IPS-15b (cell line): Measurements from ENCODE around the gene MYLK4.

ENCODE experiments used
- H3K27me3 ChIP-seq: one replicate; pipeline ENCODE4 v1.6.1; 2013; ENCODE audit warnings: low read length; ENCODE audit not compliant: control insufficient read depth, insufficient read depth
- H3K36me3 ChIP-seq: one replicate; pipeline ENCODE4 v1.6.1; 2013; ENCODE audit warnings: low read length; ENCODE audit not compliant: control insufficient read depth, insufficient read depth
- H3K4me1 ChIP-seq: one replicate; pipeline ENCODE4 v1.6.1; 2013; ENCODE audit warnings: mild to moderate bottlenecking, low read length; ENCODE audit not compliant: control insufficient read depth, insufficient read depth
- H3K4me3 ChIP-seq: one replicate; pipeline ENCODE4 v1.5.1; 2013; ENCODE audit warnings: low read depth, low read length
- H3K9ac ChIP-seq: one replicate; pipeline ENCODE4 v1.6.1; 2013; ENCODE audit warnings: low read depth, mild to moderate bottlenecking, low read length
- H3K9me3 ChIP-seq: one replicate; pipeline ENCODE4 v1.6.1; 2013; ENCODE audit warnings: mild to moderate bottlenecking, low read length; ENCODE audit not compliant: control insufficient read depth, insufficient read depth

Gene MYLK4

GRCh38 chr6:2677080-2677593 is 73.6 kb downstream of the MYLK4 start:
- Histone ChIP-seq H3K4me1 (no peaks in the 10 kb centered on the region), H3K9me3 (no peaks in the 10 kb centered on the region), H3K4me3 (no peak overlapping the region), H3K27me3 (no peaks in the 10 kb centered on the region), H3K9ac (no peak overlapping the region), H3K36me3 (no peaks in the 10 kb centered on the region)

- H3K36me3 ChIP-seq, result no peaks in the 10 kb centered on the region
- no peak overlapping the region for H3K4me3 ChIP-seq
- H3K9me3 ChIP-seq, result no peaks in the 10 kb centered on the region
- H3K27me3 ChIP-seq, result no peaks in the 10 kb centered on the region
- no peaks in the 10 kb centered on the region for H3K4me1 ChIP-seq
- H3K9ac ChIP-seq, result no peak overlapping the region
Measured at GRCh38 chr6:2676048-2676447, 74.7 kb downstream of the MYLK4 start.

- H3K9ac ChIP-seq, result no peak overlapping the region
- H3K27me3 ChIP-seq, result no peaks in the 10 kb centered on the region
- H3K4me3 ChIP-seq, result no peak overlapping the region
- H3K4me1 ChIP-seq, result no peaks in the 10 kb centered on the region
- H3K9me3 ChIP-seq, result no peaks in the 10 kb centered on the region
- H3K36me3 ChIP-seq, result no peaks in the 10 kb centered on the region
Measured at GRCh38 chr6:2674857-2675256, 75.9 kb downstream of the MYLK4 start.

GRCh38 chr6:2669067-2669700 is 81.5 kb downstream of the MYLK4 start:
- H3K9me3 ChIP-seq, result no peaks in the 10 kb centered on the region

DNA sequence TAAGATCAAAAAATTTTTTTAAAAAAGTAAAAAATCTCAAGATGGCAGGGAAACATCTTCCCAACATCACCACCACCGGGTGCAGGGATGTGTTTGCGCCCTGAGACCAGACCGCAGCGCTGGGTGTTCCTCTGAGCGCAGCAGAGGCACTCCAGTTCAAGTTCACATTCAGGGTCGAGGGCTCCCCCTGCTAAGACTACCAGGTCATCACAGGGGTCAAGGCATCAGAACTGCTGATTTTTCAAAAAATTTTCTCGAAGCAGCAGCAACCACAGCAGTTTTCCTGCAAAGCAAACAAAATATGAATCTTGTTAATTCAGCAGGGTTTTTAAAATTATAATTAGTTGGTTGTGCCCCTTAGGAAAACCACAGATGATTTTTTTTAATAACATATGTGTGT is 83.1 kb downstream of the MYLK4 start:
- H3K36me3 ChIP-seq, result peaks cover 2% of the 10 kb centered on the region
- H3K9me3 ChIP-seq, result no peaks in the 10 kb centered on the region
- no peak overlapping the region for H3K9ac ChIP-seq
- no peak overlapping the region for H3K4me3 ChIP-seq
- no peaks in the 10 kb centered on the region for H3K27me3 ChIP-seq
- H3K4me1 ChIP-seq, result peaks cover 5% of the 10 kb centered on the region

More at GRCh38 chr6:2669067-2669700, 81.5 kb downstream of the MYLK4 start:
- Histone ChIP-seq H3K36me3 (peaks cover 2% of the 10 kb centered on the region), H3K4me1 (peaks cover 5% of the 10 kb centered on the region), H3K4me3 (no peak overlapping the region), H3K9ac (no peak overlapping the region), H3K27me3 (no peaks in the 10 kb centered on the region)

DNA sequence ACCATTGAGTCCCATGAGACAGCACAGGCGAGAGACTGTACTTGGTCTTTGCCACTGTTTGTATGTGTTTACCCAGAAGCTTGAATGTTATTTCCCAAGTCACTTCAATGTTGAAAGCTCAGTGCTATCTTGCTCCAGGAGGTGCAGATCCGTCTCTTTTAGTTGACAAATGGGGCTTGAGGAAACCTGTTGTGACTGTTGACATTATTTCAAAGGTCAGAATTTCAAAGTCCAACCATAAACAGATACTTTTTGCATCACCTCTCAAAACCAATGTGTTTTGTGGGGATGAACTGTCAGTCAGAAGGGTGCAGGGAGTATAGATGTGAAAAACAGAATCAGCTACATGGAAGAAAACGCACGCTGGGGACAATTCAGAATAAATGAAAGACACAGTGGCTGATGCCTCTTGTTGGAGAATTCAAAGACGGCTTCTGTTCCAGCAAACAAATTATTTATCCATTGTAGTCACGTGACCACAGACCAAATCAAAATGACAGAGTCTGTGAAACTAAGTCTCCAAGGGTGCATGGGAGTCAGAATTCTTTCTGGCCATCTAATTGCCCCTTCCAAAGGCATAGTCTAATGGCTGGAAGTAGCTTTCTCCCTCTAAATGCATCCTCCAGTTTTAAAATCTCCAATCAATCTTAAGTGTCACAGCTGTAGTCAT is 83.7 kb downstream of the MYLK4 start:
- Histone ChIP-seq H3K4me3 (no peak overlapping the region), H3K9ac (no peak overlapping the region), H3K9me3 (no peaks in the 10 kb centered on the region), H3K27me3 (no peaks in the 10 kb centered on the region), H3K4me1 (peaks cover 5% of the 10 kb centered on the region), H3K36me3 (peaks cover 2% of the 10 kb centered on the region)

DNA sequence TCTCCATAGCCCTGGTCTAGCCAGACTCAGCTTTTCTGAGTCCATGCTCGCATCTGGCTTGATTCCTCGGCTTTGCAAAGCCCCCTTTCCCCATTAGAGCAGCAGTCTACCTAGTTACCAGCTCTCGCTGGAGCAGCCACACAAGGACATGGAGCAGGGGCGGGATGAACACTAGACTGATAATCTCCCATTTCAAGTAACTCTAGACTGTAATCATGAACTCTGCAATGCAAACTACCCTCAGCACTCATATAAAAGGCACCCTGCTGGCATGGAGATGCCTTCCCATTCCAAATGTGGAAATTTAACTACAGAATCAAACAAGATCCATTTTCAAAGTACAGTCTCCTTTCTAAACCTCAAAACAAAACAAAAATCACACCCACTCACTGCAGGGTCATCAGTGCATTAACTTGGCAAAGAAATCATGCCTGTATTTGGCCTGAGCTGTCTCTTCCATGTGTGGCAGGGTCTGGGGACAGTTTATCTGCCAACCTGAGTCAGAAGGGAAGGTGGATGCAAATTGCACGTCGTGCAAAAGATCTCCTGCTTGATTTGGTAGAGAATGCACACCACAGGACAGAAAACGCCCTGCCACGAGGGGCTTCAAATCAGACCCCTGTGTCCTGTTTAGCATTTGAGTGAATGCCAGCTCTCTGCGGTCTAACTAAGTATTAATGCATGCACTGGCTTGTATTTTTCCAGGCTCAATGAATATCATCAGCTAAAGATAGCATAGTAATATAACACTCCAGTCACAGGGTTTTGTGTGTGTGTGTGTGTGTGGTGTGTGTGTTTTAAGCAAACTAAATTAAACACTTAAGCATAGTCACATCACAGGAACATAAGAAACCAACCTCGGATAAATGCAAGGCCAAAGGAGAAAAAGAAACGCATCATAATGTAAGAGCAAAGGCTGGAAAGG is 85.3 kb downstream of the MYLK4 start:
- Histone ChIP-seq H3K9me3 (no peaks in the 10 kb centered on the region), H3K27me3 (no peaks in the 10 kb centered on the region), H3K4me3 (no peak overlapping the region), H3K36me3 (peaks cover 2% of the 10 kb centered on the region), H3K4me1 (peaks cover 5% of the 10 kb centered on the region), H3K9ac (no peak overlapping the region)

DNA sequence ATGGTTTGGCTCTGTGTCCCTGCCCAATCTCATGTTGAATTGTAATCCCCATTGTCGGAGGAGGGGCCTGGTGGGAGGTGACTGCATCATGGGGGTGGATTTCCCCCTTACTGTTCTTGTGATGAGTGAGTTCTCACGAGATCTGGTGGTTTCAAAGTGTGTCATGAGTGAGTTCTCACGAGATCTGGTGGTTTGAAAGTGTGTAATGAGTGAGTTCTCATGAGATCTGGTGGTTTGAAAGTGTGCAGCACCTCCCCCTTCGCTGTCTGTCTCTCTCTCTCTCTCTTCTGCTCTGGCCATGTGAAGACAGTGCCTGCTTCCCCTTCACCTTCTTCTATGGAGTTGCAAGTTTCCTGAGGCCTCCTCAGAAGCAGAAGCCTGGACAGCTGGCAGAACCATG is 87.6 kb downstream of the MYLK4 start:
- Histone ChIP-seq H3K27me3 (no peaks in the 10 kb centered on the region), H3K36me3 (no peaks in the 10 kb centered on the region), H3K4me3 (no peak overlapping the region), H3K4me1 (peaks cover 5% of the 10 kb centered on the region), H3K9ac (no peak overlapping the region), H3K9me3 (no peaks in the 10 kb centered on the region)

DNA sequence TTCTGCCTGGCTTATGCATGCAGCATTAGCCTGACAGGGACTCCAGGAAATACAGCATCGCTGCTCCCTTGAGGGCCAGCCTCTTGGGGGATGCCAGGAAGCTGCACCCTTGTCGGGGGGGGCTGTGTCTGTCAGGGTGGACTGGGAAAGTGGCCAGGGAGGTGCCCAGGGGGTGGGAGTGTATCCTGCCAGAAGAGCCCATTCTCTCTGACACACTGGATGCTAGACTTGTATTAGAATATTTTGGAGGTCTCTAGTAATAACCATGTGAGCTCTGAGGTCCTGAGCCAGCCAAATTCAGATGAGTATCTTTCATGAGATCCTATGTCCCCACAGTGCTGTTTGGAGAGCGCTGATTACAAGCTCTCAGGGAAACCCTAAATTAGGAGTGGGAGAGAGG is 89.1 kb downstream of the MYLK4 start:
- H3K9me3 ChIP-seq, result no peaks in the 10 kb centered on the region

DNA sequence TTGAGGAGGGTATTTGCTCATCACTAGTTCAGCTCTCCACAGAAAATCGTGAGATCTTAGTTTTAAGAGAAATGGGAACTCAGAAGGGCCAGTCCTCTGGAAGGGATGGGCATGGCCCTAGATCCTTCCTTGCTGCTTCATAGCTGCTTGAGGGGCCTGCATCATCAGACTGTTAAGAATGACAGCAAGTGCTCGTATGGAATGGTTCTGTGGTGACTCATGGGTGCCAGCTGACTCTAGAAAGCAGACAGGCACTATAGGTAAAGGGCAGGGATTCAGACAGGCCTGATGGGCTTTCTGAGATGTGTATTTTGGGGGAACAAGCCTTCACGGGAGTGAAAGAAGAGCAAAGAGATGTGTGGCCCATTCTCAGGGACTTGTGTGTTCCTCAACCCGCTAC is 90.8 kb downstream of the MYLK4 start:
- Histone ChIP-seq H3K9ac (no peak overlapping the region), H3K27me3 (no peaks in the 10 kb centered on the region), H3K4me1 (peaks cover 12% of the 10 kb centered on the region), H3K9me3 (no peaks in the 10 kb centered on the region), H3K4me3 (no peak overlapping the region), H3K36me3 (no peaks in the 10 kb centered on the region)

More for the DNA sequence above, 89.1 kb downstream of the MYLK4 start:
- peaks cover 5% of the 10 kb centered on the region for H3K4me1 ChIP-seq
- H3K9ac ChIP-seq, result no peak overlapping the region
- H3K27me3 ChIP-seq, result no peaks in the 10 kb centered on the region
- H3K36me3 ChIP-seq, result no peaks in the 10 kb centered on the region
- no peak overlapping the region for H3K4me3 ChIP-seq

DNA sequence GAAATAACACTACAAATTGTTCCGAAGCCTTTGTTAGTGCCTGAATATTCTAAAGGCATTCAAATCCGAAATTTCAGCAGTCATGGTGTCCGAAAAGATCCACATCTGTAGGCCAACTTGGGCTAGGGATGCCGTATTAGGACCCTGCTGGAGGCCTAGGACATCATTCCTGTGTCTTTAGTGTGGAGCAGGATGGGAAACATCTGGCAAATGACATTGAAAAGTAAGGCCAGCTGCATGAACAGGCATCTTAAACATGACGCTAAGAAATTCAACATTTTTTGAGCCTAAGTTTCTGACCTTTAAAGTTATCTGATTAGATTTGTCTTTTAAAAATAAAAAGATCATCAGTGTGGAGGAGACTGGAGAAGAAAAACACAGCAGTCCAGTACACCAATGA is 91.3 kb downstream of the MYLK4 start:
- Histone ChIP-seq H3K4me1 (peaks cover 12% of the 10 kb centered on the region), H3K27me3 (no peaks in the 10 kb centered on the region), H3K4me3 (no peak overlapping the region), H3K9me3 (no peaks in the 10 kb centered on the region), H3K9ac (no peak overlapping the region), H3K36me3 (no peaks in the 10 kb centered on the region)
